Activated CD8-positive, alpha-beta T cell treated with anti-CD3 and anti-CD28 coated beads for 36 hours (primary cell): ENCODE results near the gene ZBTB5. TPM values are rescaled to one million over a fixed set of nuclear protein-coding genes. Genes with fewer than 3 reads are reported as not detected.

ENCODE experiments used
- ATAC-seq: fragments of 200-7000 bp; cut with Tn5 transposase; one replicate; pipeline ENCODE4 v1.10.0; 2021; ENCODE audit warnings: mild to moderate bottlenecking, moderate library complexity
- CTCF ChIA-PET: fragments of 350-600 bp; sonication (Branson Sonifier 250); formaldehyde crosslinking; loops from one replicate; lab custom pipeline; 2021; ENCODE audit warnings: antibody characterized with exemption; lab: Charles Lee
- POLR2A ChIA-PET: fragments of 350-600 bp; sonication (Branson Sonifier 250); formaldehyde crosslinking; loops from one replicate; lab custom pipeline; 2021; ENCODE audit warnings: antibody characterized with exemption; lab: Charles Lee
- DNase-seq: peaks from one replicate; pipeline ENCODE4 v3.0.0-alpha.2; 2020
- H3K27ac Mint-ChIP-seq: one replicate; pipeline ENCODE4 v1.8.0; 2021; ENCODE audit warnings: mild to moderate bottlenecking, mixed read lengths
- H3K27me3 Mint-ChIP-seq: one replicate; pipeline ENCODE4 v1.8.0; 2021; ENCODE audit warnings: mixed read lengths
- H3K36me3 Mint-ChIP-seq: one replicate; pipeline ENCODE4 v1.8.0; 2021; ENCODE audit warnings: low read depth, mixed read lengths
- H3K4me1 Mint-ChIP-seq: one replicate; pipeline ENCODE4 v1.8.0; 2021; ENCODE audit warnings: low read depth, mixed read lengths
- H3K4me3 Mint-ChIP-seq: one replicate; pipeline ENCODE4 v1.8.0; 2021; ENCODE audit warnings: mild to moderate bottlenecking, moderate library complexity, mixed read lengths
- H3K9me3 Mint-ChIP-seq: one replicate; pipeline ENCODE4 v1.8.0; 2021; ENCODE audit warnings: mixed read lengths
- intact Hi-C: fragments of 100-400 bp; cut with micrococcal nuclease; formaldehyde crosslinking; loops from one replicate; pipeline ENCODE4 v1.10.0; 2022
- total RNA-seq, 2 experiments: library from RNA; stranded (reverse); gene quantifications; one replicate each; pipeline ENCODE4 v1.2.3, GENCODE V29; 2021
- TF ChIP-seq, protein P1 (sequence below): fragments of 200-600 bp; IDR thresholded peaks from one replicate; pipeline ENCODE4 v1.8.0; 2022; ENCODE audit warnings: antibody characterized with exemption, mild to moderate bottlenecking

ZBTB5 gene
- total RNA-seq, 2 experiments from 2014 or later, result 8.6 to 8.8 TPM

GRCh38 chr9:37466037-37466709 lies 923 bp upstream of the ZBTB5 start:
- intact Hi-C loops, result loop anchor here (2.0 to 10.0 kb wide), 2 partner anchors 17 to 51 kb away; no protein-coding TSS in a partner anchor
- peaks cover 17% of the 10 kb centered on the region for H3K36me3 Mint-ChIP-seq
- H3K27me3 Mint-ChIP-seq, result no peaks in the 10 kb centered on the region
- peak overlapping the region; percentile 97 for H3K4me3 Mint-ChIP-seq
- ChIA-PET POLR2A (interaction anchor here (0.8 to 2.5 kb wide), 13 partner anchors 9 to 319 kb away, joined by 3 to 42 read pairs (median 4); partner anchors contain the start of genes EXOSC3, POLR1E and TOMM5), CTCF (interaction anchor here (1.5 to 1.7 kb wide), 2 partner anchors 15 to 19 kb away, joined by 5 to 6 read pairs; partner anchors contain the start of gene POLR1E)
- H3K27ac Mint-ChIP-seq, result peak overlapping the region; percentile 98
- TF ChIP-seq, protein P1, sequence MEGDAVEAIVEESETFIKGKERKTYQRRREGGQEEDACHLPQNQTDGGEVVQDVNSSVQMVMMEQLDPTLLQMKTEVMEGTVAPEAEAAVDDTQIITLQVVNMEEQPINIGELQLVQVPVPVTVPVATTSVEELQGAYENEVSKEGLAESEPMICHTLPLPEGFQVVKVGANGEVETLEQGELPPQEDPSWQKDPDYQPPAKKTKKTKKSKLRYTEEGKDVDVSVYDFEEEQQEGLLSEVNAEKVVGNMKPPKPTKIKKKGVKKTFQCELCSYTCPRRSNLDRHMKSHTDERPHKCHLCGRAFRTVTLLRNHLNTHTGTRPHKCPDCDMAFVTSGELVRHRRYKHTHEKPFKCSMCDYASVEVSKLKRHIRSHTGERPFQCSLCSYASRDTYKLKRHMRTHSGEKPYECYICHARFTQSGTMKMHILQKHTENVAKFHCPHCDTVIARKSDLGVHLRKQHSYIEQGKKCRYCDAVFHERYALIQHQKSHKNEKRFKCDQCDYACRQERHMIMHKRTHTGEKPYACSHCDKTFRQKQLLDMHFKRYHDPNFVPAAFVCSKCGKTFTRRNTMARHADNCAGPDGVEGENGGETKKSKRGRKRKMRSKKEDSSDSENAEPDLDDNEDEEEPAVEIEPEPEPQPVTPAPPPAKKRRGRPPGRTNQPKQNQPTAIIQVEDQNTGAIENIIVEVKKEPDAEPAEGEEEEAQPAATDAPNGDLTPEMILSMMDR, result no peak
- peak; percentile 38 for DNase-seq
- peak; percentile 3 for ATAC-seq
- no peaks in the 10 kb centered on the region for H3K9me3 Mint-ChIP-seq
- peaks cover 26% of the 10 kb centered on the region for H3K4me1 Mint-ChIP-seq

GRCh38 chr9:37464426-37465248 lies 613 bp downstream of the ZBTB5 start:
- ChIA-PET POLR2A (interaction anchor here (0.7 to 3.0 kb wide), 7 partner anchors 9 to 436 kb away, joined by 3 to 42 read pairs (median 6); partner anchors contain the start of gene POLR1E), CTCF (interaction anchor here (1.3 to 1.5 kb wide), 3 partner anchors 21 to 58 kb away, joined by 3 to 6 read pairs (median 3); partner anchors contain the start of gene POLR1E)
- H3K4me1 Mint-ChIP-seq, result peaks cover 31% of the 10 kb centered on the region
- DNase-seq (peak; percentile 94), ATAC-seq (peak; percentile 65)
- peak overlapping the region; percentile 97 for H3K4me3 Mint-ChIP-seq
- H3K9me3 Mint-ChIP-seq, result no peaks in the 10 kb centered on the region
- no peaks in the 10 kb centered on the region for H3K27me3 Mint-ChIP-seq
- intact Hi-C loops, result loop anchor here (10.0 kb wide), 1 partner anchor 50 kb away; no protein-coding TSS in a partner anchor
- H3K27ac Mint-ChIP-seq, result peak overlapping the region; percentile 98
- TF ChIP-seq, protein P1, result no peak
- H3K36me3 Mint-ChIP-seq, result peaks cover 18% of the 10 kb centered on the region

GRCh38 chr9:37464006-37464405 lies 1.2 kb downstream of the ZBTB5 start:
- Mint-ChIP-seq H3K27me3 (no peaks in the 10 kb centered on the region), H3K9me3 (no peaks in the 10 kb centered on the region), H3K4me1 (peaks cover 33% of the 10 kb centered on the region), H3K36me3 (peaks cover 18% of the 10 kb centered on the region), H3K4me3 (peak overlapping the region; percentile 97), H3K27ac (peak overlapping the region; percentile 98)
- ChIA-PET POLR2A (interaction anchor here (0.7 to 3.0 kb wide), 4 partner anchors 9 to 436 kb away, joined by 3 to 13 read pairs (median 3); partner anchors contain the start of gene POLR1E), CTCF (interaction anchor here (1.3 kb wide), 2 partner anchors 41 to 57 kb away, joined by 3 read pairs; no protein-coding TSS in a partner anchor)
- ATAC-seq (no peak), DNase-seq (no peak)
- intact Hi-C loops, result loop anchor here (10.0 kb wide), 1 partner anchor 49 kb away; no protein-coding TSS in a partner anchor
- TF ChIP-seq, protein P1, result no peak

GRCh38 chr9:37456817-37457216 lies 8.4 kb downstream of the ZBTB5 start:
- Mint-ChIP-seq H3K27ac (no peak overlapping the region), H3K4me3 (no peak overlapping the region), H3K4me1 (peaks cover 48% of the 10 kb centered on the region), H3K9me3 (no peaks in the 10 kb centered on the region), H3K36me3 (peaks cover 6% of the 10 kb centered on the region), H3K27me3 (no peaks in the 10 kb centered on the region)
- CTCF ChIA-PET, result interaction anchor here (1.6 kb wide), 1 partner anchor 42 kb away, joined by 6 read pairs; no protein-coding TSS in a partner anchor
- DNase-seq, result no peak
- POLR2A ChIA-PET, result interaction anchor here (1.7 kb wide), 1 partner anchor 14 kb away, joined by 5 read pairs; no protein-coding TSS in a partner anchor
- ATAC-seq, result no peak
- intact Hi-C loops, result loop anchor here (10.0 kb wide), 1 partner anchor 58 kb away; no protein-coding TSS in a partner anchor
- TF ChIP-seq, protein P1, result no peak
